GM12878 (cell line): ENCODE results near the gene SLC29A2. TPM values are rescaled to one million over a fixed set of nuclear protein-coding genes. Genes with fewer than 3 reads are reported as not detected.
A peak's percentile ranks its signal among the peaks of the same experiment; 100 is the strongest.

Experiments used
- ATAC-seq: fragments of 200-7000 bp; cut with Tn5 transposase; 3 replicates; pipeline ENCODE4 v1.9.1; 2020; ENCODE audit warnings: mild to moderate bottlenecking, moderate library complexity
- BruUV-seq: library from RNA; stranded (reverse); fragments of 400-500 nt; replicated peaks from 2 replicates; lab custom pipeline; 2021; lab: Mats Ljungman, UMichigan
- CTCF ChIA-PET: fragments of 300-600 bp; sonication (Branson Sonifier 250); formaldehyde crosslinking; extraction: SDS; loops from one replicate; lab custom pipeline; 2021; ENCODE audit warnings: inconsistent platforms; lab: Yijun Ruan, JAX
- POLR2A ChIA-PET: fragments of 350-600 bp; formaldehyde crosslinking; extraction: SDS; loops from one replicate; lab custom pipeline; 2021; ENCODE audit warnings: inconsistent platforms; lab: Charles Lee
- RAD21 ChIA-PET: fragments of 300-600 bp; sonication (Branson Sonifier 250); formaldehyde crosslinking; loops from one replicate; lab custom pipeline; 2023; ENCODE audit warnings: antibody characterized with exemption; ENCODE audit not compliant: unreplicated experiment; lab: Charles Lee
- SMC1A ChIA-PET: fragments of 300-600 bp; sonication (Branson Sonifier 250); formaldehyde crosslinking; loops from one replicate; lab custom pipeline; 2023; ENCODE audit not compliant: unreplicated experiment, uncharacterized antibody; lab: Charles Lee
- DNase-seq: peaks from one replicate; pipeline ENCODE4 v3.0.0-alpha.2; 2011; ENCODE audit warnings: low read depth, low spot score
- FAIRE-seq: peaks from 3 replicates; lab custom pipeline; 2011; peaks lifted over from hg19 to GRCh38; lab: Jason Lieb, UNC
- H2AFZ ChIP-seq: 2 replicates; pipeline ENCODE4 v1.6.0; 2011; ENCODE audit warnings: low read depth, low read length, control low read depth; ENCODE audit not compliant: control insufficient read depth
- H3K27ac ChIP-seq: 2 replicates; pipeline ENCODE4 v1.5.1; 2011; ENCODE audit warnings: control low read depth; ENCODE audit not compliant: control insufficient read depth, insufficient read depth
- H3K27me3 ChIP-seq, 2 experiments: replicated peaks in 1 of 2; 2 replicates each; pipeline versions ENCODE4 v1.6.0 to v1.6.1; 2011; ENCODE audit warnings: low read length in 1 of 2; ENCODE audit not compliant: control insufficient read depth in 2 of 2, insufficient read depth in 2 of 2
- H3K36me3 ChIP-seq, 2 experiments: 2 replicates each; pipeline ENCODE4 v1.5.1; 2011; ENCODE audit warnings: low read length in 1 of 2; ENCODE audit not compliant: control insufficient read depth in 2 of 2, insufficient read depth in 2 of 2
- H3K4me1 ChIP-seq: 2 replicates; pipeline ENCODE4 v1.6.1; 2011; ENCODE audit warnings: mild to moderate bottlenecking, low read length, moderate library complexity, mixed read lengths; ENCODE audit not compliant: control insufficient read depth, insufficient read depth
- H3K4me2 ChIP-seq: 2 replicates; pipeline ENCODE4 v1.6.0; 2011; ENCODE audit warnings: control low read depth; ENCODE audit not compliant: control insufficient read depth, insufficient read depth
- H3K4me3 ChIP-seq: fragments of 200-600 bp; sonication (generic); 2 replicates; pipeline ENCODE4 v1.5.1; 2016
- H3K79me2 ChIP-seq: 2 replicates; pipeline ENCODE4 v1.6.0; 2011; ENCODE audit warnings: low read length; ENCODE audit not compliant: control insufficient read depth, insufficient read depth
- H3K9ac ChIP-seq: 2 replicates; pipeline ENCODE4 v1.8.0; 2011; ENCODE audit warnings: low read length, control low read depth, mixed read lengths; ENCODE audit not compliant: control insufficient read depth, insufficient read depth
- H3K9me3 ChIP-seq: replicated peaks from 3 replicates; pipeline ENCODE4 v1.5.1; 2011; ENCODE audit warnings: mild to moderate bottlenecking, low read length; ENCODE audit not compliant: control insufficient read depth, insufficient read depth
- H4K20me1 ChIP-seq: 2 replicates; pipeline ENCODE4 v1.6.0; 2011; ENCODE audit not compliant: control insufficient read depth, insufficient read depth
- ASH2L ChIP-seq: fragments of 300-600, 200-600 bp; sonication (generic); IDR thresholded peaks from 2 replicates; pipeline ENCODE4 v1.6.1; 2017; ENCODE audit warnings: low read depth, mild to moderate bottlenecking, borderline replicate concordance
- FOXK2 ChIP-seq: fragments of 450-650 bp; IDR thresholded peaks from 2 replicates; pipeline ENCODE4 v1.6.1; 2017; ENCODE audit warnings: mild to moderate bottlenecking, moderate library complexity
- HDAC2 ChIP-seq: fragments of 200-600 bp; sonication (generic); IDR thresholded peaks from 2 replicates; pipeline ENCODE4 v1.6.1; 2017
- KLF5 ChIP-seq: fragments of 450-650 bp; IDR thresholded peaks from 2 replicates; pipeline ENCODE4 v1.6.1; 2014; ENCODE audit warnings: mild to moderate bottlenecking; ENCODE audit not compliant: partially characterized antibody
- LARP7 ChIP-seq: fragments of 450-650 bp; IDR thresholded peaks from 2 replicates; pipeline ENCODE4 v1.6.1; 2017; ENCODE audit warnings: mild to moderate bottlenecking
- MYC ChIP-seq: IDR thresholded peaks from 2 replicates; pipeline ENCODE4 v1.6.1; 2011; ENCODE audit warnings: mild to moderate bottlenecking, low read length, moderate library complexity, inconsistent platforms; ENCODE audit not compliant: insufficient read depth, insufficient replicate concordance, insufficient read length, severe bottlenecking
- NFIC ChIP-seq: IDR thresholded peaks from 2 replicates; pipeline ENCODE4 v1.6.1; 2012; ENCODE audit warnings: low read depth, mild to moderate bottlenecking, inconsistent platforms, low read length, moderate library complexity
- NR2F1 ChIP-seq: fragments of 450-650 bp; conservative IDR thresholded peaks from 2 replicates; pipeline ENCODE4 v1.6.1; 2017; ENCODE audit warnings: mild to moderate bottlenecking
- RELA ChIP-seq: fragments of 450-650 bp; IDR thresholded peaks from 2 replicates; pipeline ENCODE4 v1.8.0; 2014; ENCODE audit warnings: borderline replicate concordance; ENCODE audit not compliant: partially characterized antibody
- REST ChIP-seq: IDR thresholded peaks from 2 replicates; pipeline ENCODE4 v1.6.1; 2012; ENCODE audit warnings: mild to moderate bottlenecking, low read depth, low read length
- SRF ChIP-seq, 2 experiments: IDR thresholded peaks; 2 replicates each; pipeline ENCODE4 v1.6.1; 2011; ENCODE audit warnings: low read depth in 2 of 2, low read length in 2 of 2, mild to moderate bottlenecking in 1 of 2, moderate library complexity in 1 of 2
- WRNIP1 ChIP-seq: IDR thresholded peaks from 2 replicates; pipeline ENCODE4 v1.6.1; 2011; ENCODE audit warnings: low read depth, low read length, improper control_type of control experiment, borderline replicate concordance
- ZNF207 ChIP-seq: fragments of 450-650 bp; IDR thresholded peaks from 2 replicates; pipeline ENCODE4 v1.6.1; 2014; ENCODE audit warnings: antibody characterized with exemption, mild to moderate bottlenecking, borderline replicate concordance
- WGBS: methylation state at CpG from one replicate; pipeline ENCODE4 v1.1.6; 2016; ENCODE audit warnings: low lambda C conversion rate; ENCODE audit not compliant: insufficient replicate concordance, insufficient coverage; ENCODE audit errors: missing lambda C conversion rate; 5-methylcytosine and 5-hydroxymethylcytosine counted together
- in situ Hi-C: fragments of 300-500 bp; cut with MboI; formaldehyde crosslinking; loops from 9 replicates; pipeline ENCODE4 v1.14.3; 2018; ENCODE audit warnings: mixed read lengths
- intact Hi-C: fragments of 100-400 bp; cut with micrococcal nuclease; formaldehyde crosslinking; loops from one replicate; pipeline ENCODE4 v1.14.2; 2022; ENCODE audit not compliant: unreplicated experiment
- polyA plus RNA-seq, 11 experiments: library from polyadenylated mRNA; depleted of rRNA in 4 of 11; unstranded in 6 of 11; stranded (reverse) in 5 of 11; fragments of >200 nt; fragmentation: Nextera tagmentation in 4 of 11; fragmentation: Illumina TruSeq in 1 of 11; extraction: Ambion mirVana in 4 of 11; extraction: Trizol in 1 of 11; gene quantifications; 1 replicate in 1 of 11; 2 replicates in 10 of 11; pipeline versions ENCODE4 v1.2.1 to v1.2.3, GENCODE V29; 2011 to 2016; ENCODE audit warnings: inconsistent platforms in 2 of 11, missing spikeins in 2 of 11, low read depth in 1 of 11
- total RNA-seq, 4 experiments: library from RNA; depleted of rRNA in 3 of 4; stranded (reverse); fragments of >200 nt in 3 of 4; fragmentation: Illumina TruSeq in 1 of 4; extraction: Trizol in 1 of 4; gene quantifications; 2 replicates each; pipeline versions ENCODE4 v1.2.1 to v1.2.3, GENCODE V29; 2013 to 2021
- TF ChIP-seq, protein P1 (sequence below): fragments of 450-650 bp; IDR thresholded peaks from 2 replicates; pipeline ENCODE4 v1.6.1; 2017; ENCODE audit warnings: low read depth, mild to moderate bottlenecking, moderate library complexity
- TF ChIP-seq, protein P2 (sequence below): IDR thresholded peaks from 2 replicates; pipeline ENCODE4 v1.6.1; 2012; ENCODE audit warnings: low read depth, low read length, improper control_type of control experiment
- TF ChIP-seq, protein P3 (sequence below): IDR thresholded peaks from 2 replicates; pipeline ENCODE4 v1.6.1; 2012; ENCODE audit warnings: low read depth, low read length, improper control_type of control experiment

The SLC29A2 gene
- total and polyA plus RNA-seq, 10 of the 15 experiments (the other 5 are each of a cell fraction or from before 2014, with no cell fraction given), result 0.27 to 7.5 (median 2.2) TPM

GRCh38 chr11:66408488-66409214 is 37.1 kb upstream of the SLC29A2 start:
- Histone ChIP-seq H4K20me1 (no peaks in the 10 kb centered on the region), H2AFZ (no peak overlapping the region; the same call in 1 of the 2 replicates), H3K27ac (no peak overlapping the region), H3K36me3 (no peaks in the 10 kb centered on the region), H3K4me2 (peak overlapping the region; percentile 73), H3K4me3 (no peak overlapping the region), H3K79me2 (no peaks in the 10 kb centered on the region), H3K9me3 (no peaks in the 10 kb centered on the region), H3K4me1 (no peaks in the 10 kb centered on the region), H3K27me3 (peaks cover 0 to 8% of the 10 kb centered on the region in 2 experiments; a peak in 2 of 4 replicates), H3K9ac (no peak overlapping the region)
- in situ Hi-C loops, result loop anchor here (5.0 kb wide), 2 partner anchors 274 to 424 kb away; no protein-coding TSS in a partner anchor
- BruUV-seq, result no TSS peak
- ATAC-seq, result peak; percentile 93
- peak; percentile 36 for DNase-seq
- intact Hi-C loops, result loop anchor here (1.0 to 2.0 kb wide), 4 partner anchors 22 to 426 kb away; no protein-coding TSS in a partner anchor
- ChIA-PET CTCF (interaction anchor here (0.5 to 5.4 kb wide), 11 partner anchors 9 to 475 kb away, joined by 3 to 41 read pairs (median 14); partner anchors contain the start of genes DPP3, MRPL11, NPAS4 and RBM4B), SMC1A (interaction anchor here (0.9 to 1.6 kb wide), 6 partner anchors 9 to 270 kb away, joined by 3 to 6 read pairs (median 3); no protein-coding TSS in a partner anchor), POLR2A (no interaction called here), RAD21 (interaction anchor here (0.8 to 3.1 kb wide), 7 partner anchors 13 to 269 kb away, joined by 3 to 17 read pairs (median 6); partner anchors contain the start of genes DPP3, MRPL11, NPAS4 and PELI3)
- peak; percentile 75 for FAIRE-seq
- WGBS, result 2% methylated on average over 47 of the region's 63 CpGs
- TF ChIP-seq NFIC (no peak), NR2F1 (0 out of 2 replicates have a peak, but pooled peaks have one; percentile 13), HDAC2 (no peak), LARP7 (no peak; the same call in 1 of the 2 replicates), SRF (IDR thresholded peaks at IDR 0.05; ENCODE audit: low read depth in 2 of 2, low read length in 2 of 2) (peak in 1 of 2 experiments; percentile 92; a peak in 2 of 4 replicates), FOXK2 (no peak), ASH2L (no peak), ZNF207 (no peak), REST (no peak), KLF5 (no peak), WRNIP1 (0 out of 2 replicates have a peak, but pooled peaks have one; percentile 72), MYC (no peak), RELA (no peak)
- TF ChIP-seq, protein P1, sequence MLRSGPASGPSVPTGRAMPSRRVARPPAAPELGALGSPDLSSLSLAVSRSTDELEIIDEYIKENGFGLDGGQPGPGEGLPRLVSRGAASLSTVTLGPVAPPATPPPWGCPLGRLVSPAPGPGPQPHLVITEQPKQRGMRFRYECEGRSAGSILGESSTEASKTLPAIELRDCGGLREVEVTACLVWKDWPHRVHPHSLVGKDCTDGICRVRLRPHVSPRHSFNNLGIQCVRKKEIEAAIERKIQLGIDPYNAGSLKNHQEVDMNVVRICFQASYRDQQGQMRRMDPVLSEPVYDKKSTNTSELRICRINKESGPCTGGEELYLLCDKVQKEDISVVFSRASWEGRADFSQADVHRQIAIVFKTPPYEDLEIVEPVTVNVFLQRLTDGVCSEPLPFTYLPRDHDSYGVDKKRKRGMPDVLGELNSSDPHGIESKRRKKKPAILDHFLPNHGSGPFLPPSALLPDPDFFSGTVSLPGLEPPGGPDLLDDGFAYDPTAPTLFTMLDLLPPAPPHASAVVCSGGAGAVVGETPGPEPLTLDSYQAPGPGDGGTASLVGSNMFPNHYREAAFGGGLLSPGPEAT, result no peak
- TF ChIP-seq, protein P2, sequence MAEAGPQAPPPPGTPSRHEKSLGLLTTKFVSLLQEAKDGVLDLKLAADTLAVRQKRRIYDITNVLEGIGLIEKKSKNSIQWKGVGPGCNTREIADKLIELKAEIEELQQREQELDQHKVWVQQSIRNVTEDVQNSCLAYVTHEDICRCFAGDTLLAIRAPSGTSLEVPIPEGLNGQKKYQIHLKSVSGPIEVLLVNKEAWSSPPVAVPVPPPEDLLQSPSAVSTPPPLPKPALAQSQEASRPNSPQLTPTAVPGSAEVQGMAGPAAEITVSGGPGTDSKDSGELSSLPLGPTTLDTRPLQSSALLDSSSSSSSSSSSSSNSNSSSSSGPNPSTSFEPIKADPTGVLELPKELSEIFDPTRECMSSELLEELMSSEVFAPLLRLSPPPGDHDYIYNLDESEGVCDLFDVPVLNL, result 0 out of 2 replicates have a peak, but pooled peaks have one; percentile 32
- TF ChIP-seq, protein P3, sequence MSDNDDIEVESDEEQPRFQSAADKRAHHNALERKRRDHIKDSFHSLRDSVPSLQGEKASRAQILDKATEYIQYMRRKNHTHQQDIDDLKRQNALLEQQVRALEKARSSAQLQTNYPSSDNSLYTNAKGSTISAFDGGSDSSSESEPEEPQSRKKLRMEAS, result 0 out of 2 replicates have a peak, but pooled peaks have one; percentile 25
